T-helper 2 cell treated with Interferon-gamma antibody and Interleukin-4, amounts not matched to agents 100 ng/mL and 5 ng/mL, for 36 hours (primary cell): ENCODE results near the gene NPB. TPM values are rescaled to one million over a fixed set of nuclear protein-coding genes. Genes with fewer than 3 reads are reported as not detected.

Experiments
- intact Hi-C: fragments of 100-400 bp; cut with micrococcal nuclease; formaldehyde crosslinking; loops from one replicate; pipeline ENCODE4 v1.15.1; 2023
- total RNA-seq: library from RNA; stranded (reverse); gene quantifications from 2 replicates; pipeline ENCODE4 v1.2.3, GENCODE V29; 2022

The NPB gene
- total RNA-seq, 1 donor from 2014 or later = 0.11 TPM

- intact Hi-C loops = no loop called here
Observed at GRCh38 chr17:81934850-81935708, 33.0 kb downstream of the NPB start.

- intact Hi-C loops = no loop called here
Observed at GRCh38 chr17:81935709-81936084, 33.7 kb downstream of the NPB start.

- intact Hi-C loops = no loop called here
Observed at GRCh38 chr17:81939218-81939617, 37.2 kb downstream of the NPB start.

GRCh38 chr17:81939881-81940385, 37.9 kb downstream of the NPB start:
- intact Hi-C loops = no loop called here

GRCh38 chr17:81940538-81941483, 38.8 kb downstream of the NPB start:
- intact Hi-C loops = no loop called here

- intact Hi-C loops = no loop called here
Observed at GRCh38 chr17:81941484-81942166, 39.6 kb downstream of the NPB start.

GRCh38 chr17:81942167-81942553, 40.1 kb downstream of the NPB start:
- intact Hi-C loops = no loop called here

GRCh38 chr17:81944858-81945257, 42.8 kb downstream of the NPB start:
- intact Hi-C loops = no loop called here

- intact Hi-C loops = no loop called here
Observed at GRCh38 chr17:81947189-81947588, 45.2 kb downstream of the NPB start, which contains the start of gene MYADML2. Gene MYADML2 (minus strand): TSS chr17:81947233. CDS start chr17:81941741, 5,492 bp downstream.

- intact Hi-C loops = no loop called here
Observed at GRCh38 chr17:81948635-81949378, 46.8 kb downstream of the NPB start.

GRCh38 chr17:81950501-81950900, 48.5 kb downstream of the NPB start:
- intact Hi-C loops = no loop called here

- intact Hi-C loops = no loop called here
Observed at GRCh38 chr17:81951785-81952684, 50.0 kb downstream of the NPB start.

Other genes starting within 250 kb of the NPB start
- gene PDE6G, start 245.7 kb upstream of the NPB start, total RNA-seq = 23.4 and 27.9 TPM in 2 replicates
- 40.7 and 42.5 TPM in 2 replicates for gene OXLD1, start 235.6 kb upstream of the NPB start, total RNA-seq
- 39.2 and 43.7 TPM in 2 replicates for gene CCDC137, start 235.5 kb upstream of the NPB start, total RNA-seq
- 28.9 and 31.6 TPM in 2 replicates for gene ARL16, start 218.4 kb upstream of the NPB start, total RNA-seq
- gene HGS, start 218.2 kb upstream of the NPB start, total RNA-seq = 117 and 118 TPM in 2 replicates
- gene MRPL12, start 198.9 kb upstream of the NPB start, total RNA-seq = 98.1 and 102 TPM in 2 replicates
- gene SLC25A10, start 190.0 kb upstream of the NPB start, total RNA-seq = 33.5 and 36.6 TPM in 2 replicates
- 0.07 TPM in 1 of 2 replicates, not detected in the other for gene GCGR, start 98.1 kb upstream of the NPB start, total RNA-seq
- gene MCRIP1, start 68.9 kb upstream of the NPB start, total RNA-seq = 36.5 and 37.3 TPM in 2 replicates
- not detected in 2 replicates for gene PPP1R27, start 67.2 kb upstream of the NPB start, total RNA-seq
- 589 and 618 TPM in 2 replicates for gene P4HB, start 41.7 kb upstream of the NPB start, total RNA-seq
- 703 and 716 TPM in 2 replicates for gene ARHGDIA, start 30.9 kb upstream of the NPB start, total RNA-seq
- gene ALYREF, start 10.7 kb upstream of the NPB start, total RNA-seq = 218 and 230 TPM in 2 replicates
- gene ANAPC11, start 10.5 kb upstream of the NPB start, total RNA-seq = 91.4 and 104 TPM in 2 replicates
- gene PCYT2, start 9.2 kb downstream of the NPB start, total RNA-seq = 35.0 and 39.1 TPM in 2 replicates
- gene SIRT7, start 15.9 kb downstream of the NPB start, total RNA-seq = 57.2 and 58.6 TPM in 2 replicates
- gene MAFG, start 25.5 kb downstream of the NPB start, total RNA-seq = 23.3 and 23.6 TPM in 2 replicates
- 35.6 TPM in 2 replicates for gene PYCR1, start 35.1 kb downstream of the NPB start, total RNA-seq
- gene MYADML2, start 45.0 kb downstream of the NPB start, total RNA-seq = not detected in 2 replicates
- 0.11 and 0.48 TPM in 2 replicates for gene NOTUM, start 58.9 kb downstream of the NPB start, total RNA-seq
- 34.4 and 35.5 TPM in 2 replicates for gene ASPSCR1, start 75.4 kb downstream of the NPB start, total RNA-seq
- gene CENPX, start 120.6 kb downstream of the NPB start, total RNA-seq = 82.9 and 87.9 TPM in 2 replicates
- gene LRRC45, start 121.1 kb downstream of the NPB start, total RNA-seq = 46.0 and 46.6 TPM in 2 replicates
- 10.0 and 12.3 TPM in 2 replicates for gene RAC3, start 129.4 kb downstream of the NPB start, total RNA-seq
- 118 and 124 TPM in 2 replicates for gene DCXR, start 135.5 kb downstream of the NPB start, total RNA-seq
- 20.8 and 20.9 TPM in 2 replicates for gene RFNG, start 149.6 kb downstream of the NPB start, total RNA-seq
- 86.4 and 87.5 TPM in 2 replicates for gene GPS1, start 149.7 kb downstream of the NPB start, total RNA-seq
- gene DUS1L, start 163.6 kb downstream of the NPB start, total RNA-seq = 113 and 129 TPM in 2 replicates
- 175 and 181 TPM in 2 replicates for gene FASN, start 196.0 kb downstream of the NPB start, total RNA-seq